Coronary artery (tissue), 2 donors: ENCODE data around the gene TMEM62.
A peak's percentile ranks its signal among the peaks of the same experiment; 100 is the strongest.

Source experiments
- DNase-seq: peaks from one replicate; pipeline ENCODE4 v3.0.0-alpha.2; 2017; ENCODE audit warnings: low spot score
- H3K27ac ChIP-seq, 2 donors: fragments of 200-600 bp; sonication (generic); one replicate each; pipeline ENCODE4 v1.5.1; 2016 to 2019
- H3K4me3 ChIP-seq: fragments of 200-600 bp; sonication (generic); 2 replicates; pipeline ENCODE4 v1.5.1; 2016; ENCODE audit warnings: mild to moderate bottlenecking, moderate library complexity
- TF ChIP-seq, protein P1 (sequence below): fragments of 200-600 bp; sonication (generic); IDR thresholded peaks from one replicate; pipeline ENCODE4 v1.5.1; 2019; ENCODE audit warnings: antibody characterized with exemption

Gene TMEM62

DNA sequence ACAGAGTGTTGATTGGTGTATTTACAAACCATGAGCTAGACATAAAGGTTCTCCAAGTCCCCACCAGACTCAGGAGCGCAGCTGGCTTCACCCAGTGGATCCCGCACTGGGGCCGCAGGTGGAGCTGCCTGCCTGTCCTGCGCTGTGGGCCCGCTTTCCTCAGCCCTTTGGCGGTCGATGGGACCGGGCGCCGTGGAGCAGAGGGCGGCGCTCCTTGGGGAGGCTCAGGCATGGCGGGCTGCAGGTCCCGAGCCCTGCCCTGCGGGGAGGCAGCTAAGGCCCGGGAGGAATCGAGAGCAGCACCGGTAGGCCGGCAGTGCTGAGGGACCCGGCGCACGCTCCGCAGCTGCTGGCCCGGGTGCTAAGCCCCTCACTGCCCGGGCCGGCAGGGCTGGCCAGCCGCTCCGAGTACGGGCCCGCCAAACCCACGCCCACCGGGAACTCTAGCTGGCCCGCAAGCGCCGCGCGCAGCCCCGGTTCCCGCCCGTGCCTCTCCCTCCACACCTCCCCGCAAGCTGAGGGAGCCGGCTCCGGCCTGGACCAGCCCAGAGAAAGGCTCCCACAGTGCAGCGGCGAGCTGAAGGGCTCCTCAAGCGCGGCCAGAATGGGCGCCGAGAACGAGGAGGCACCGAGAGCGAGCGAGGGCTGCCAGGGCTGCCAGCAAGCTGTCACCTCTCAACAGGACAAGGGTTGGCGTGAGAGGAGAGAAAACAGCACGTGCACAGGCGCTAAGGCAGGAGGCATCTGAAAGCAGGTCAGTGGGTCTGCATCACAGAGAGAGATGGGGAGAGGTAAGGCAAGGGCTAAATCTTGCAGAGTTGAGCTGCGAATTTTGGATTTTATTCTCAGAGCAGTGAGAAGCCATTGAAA is 93.3 kb downstream of the TMEM62 start:
- Histone ChIP-seq H3K4me3 (no peak overlapping the region), H3K27ac (no peak overlapping the region)
- no peak for DNase-seq
- TF ChIP-seq, protein P1, sequence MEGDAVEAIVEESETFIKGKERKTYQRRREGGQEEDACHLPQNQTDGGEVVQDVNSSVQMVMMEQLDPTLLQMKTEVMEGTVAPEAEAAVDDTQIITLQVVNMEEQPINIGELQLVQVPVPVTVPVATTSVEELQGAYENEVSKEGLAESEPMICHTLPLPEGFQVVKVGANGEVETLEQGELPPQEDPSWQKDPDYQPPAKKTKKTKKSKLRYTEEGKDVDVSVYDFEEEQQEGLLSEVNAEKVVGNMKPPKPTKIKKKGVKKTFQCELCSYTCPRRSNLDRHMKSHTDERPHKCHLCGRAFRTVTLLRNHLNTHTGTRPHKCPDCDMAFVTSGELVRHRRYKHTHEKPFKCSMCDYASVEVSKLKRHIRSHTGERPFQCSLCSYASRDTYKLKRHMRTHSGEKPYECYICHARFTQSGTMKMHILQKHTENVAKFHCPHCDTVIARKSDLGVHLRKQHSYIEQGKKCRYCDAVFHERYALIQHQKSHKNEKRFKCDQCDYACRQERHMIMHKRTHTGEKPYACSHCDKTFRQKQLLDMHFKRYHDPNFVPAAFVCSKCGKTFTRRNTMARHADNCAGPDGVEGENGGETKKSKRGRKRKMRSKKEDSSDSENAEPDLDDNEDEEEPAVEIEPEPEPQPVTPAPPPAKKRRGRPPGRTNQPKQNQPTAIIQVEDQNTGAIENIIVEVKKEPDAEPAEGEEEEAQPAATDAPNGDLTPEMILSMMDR: no peak

DNA sequence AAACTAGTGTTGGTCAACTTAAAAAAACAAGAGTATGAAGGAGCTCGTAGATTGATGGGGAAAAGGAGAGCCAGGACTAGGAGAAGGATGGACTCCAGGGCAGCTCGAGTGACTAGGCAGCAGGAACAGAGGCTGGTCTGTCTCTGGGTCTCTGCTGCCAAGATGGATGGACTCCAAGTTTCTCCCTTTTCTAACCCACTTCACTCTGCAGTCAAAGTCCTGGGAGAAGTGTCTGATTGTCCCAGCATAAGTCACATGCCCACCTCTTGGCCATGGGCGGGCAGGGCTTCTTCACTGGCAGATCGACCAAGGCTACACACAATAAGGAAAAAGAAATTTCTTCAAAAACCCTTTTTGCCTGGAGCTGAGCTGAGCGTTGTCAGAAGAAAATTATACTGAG is 96.6 kb downstream of the TMEM62 start:
- H3K27ac ChIP-seq: peak overlapping the region in 1 of 2 donors; percentile 58
- TF ChIP-seq, protein P1: no peak
- H3K4me3 ChIP-seq: no peak overlapping the region
- no peak for DNase-seq

DNA sequence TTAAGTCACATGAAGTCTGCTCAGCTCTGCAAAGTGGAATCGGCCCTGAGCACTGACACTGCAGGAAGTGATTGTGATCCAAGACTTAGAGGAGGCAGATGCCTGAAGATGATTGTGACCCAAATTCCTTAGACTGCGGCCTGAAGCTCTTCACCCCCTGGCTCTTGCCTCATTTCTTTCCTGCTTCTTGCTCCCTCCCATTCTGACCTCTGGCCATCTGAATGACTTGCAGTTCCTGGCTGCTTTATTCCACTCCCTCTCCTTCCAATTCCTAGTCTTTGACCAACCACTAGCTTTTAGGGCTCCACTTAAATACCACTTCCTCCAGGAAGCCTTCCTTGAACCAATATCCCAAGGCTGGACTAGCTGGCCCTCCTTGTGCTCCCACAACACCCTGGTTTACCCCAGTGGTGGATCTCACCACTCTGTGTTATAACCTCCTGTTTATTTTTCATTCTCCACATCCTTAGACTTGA is 97.3 kb downstream of the TMEM62 start:
- Histone ChIP-seq H3K4me3 (no peak overlapping the region), H3K27ac (peak overlapping the region in 1 of 2 donors; percentile 74)
- no peak for DNase-seq
- TF ChIP-seq, protein P1: no peak

DNA sequence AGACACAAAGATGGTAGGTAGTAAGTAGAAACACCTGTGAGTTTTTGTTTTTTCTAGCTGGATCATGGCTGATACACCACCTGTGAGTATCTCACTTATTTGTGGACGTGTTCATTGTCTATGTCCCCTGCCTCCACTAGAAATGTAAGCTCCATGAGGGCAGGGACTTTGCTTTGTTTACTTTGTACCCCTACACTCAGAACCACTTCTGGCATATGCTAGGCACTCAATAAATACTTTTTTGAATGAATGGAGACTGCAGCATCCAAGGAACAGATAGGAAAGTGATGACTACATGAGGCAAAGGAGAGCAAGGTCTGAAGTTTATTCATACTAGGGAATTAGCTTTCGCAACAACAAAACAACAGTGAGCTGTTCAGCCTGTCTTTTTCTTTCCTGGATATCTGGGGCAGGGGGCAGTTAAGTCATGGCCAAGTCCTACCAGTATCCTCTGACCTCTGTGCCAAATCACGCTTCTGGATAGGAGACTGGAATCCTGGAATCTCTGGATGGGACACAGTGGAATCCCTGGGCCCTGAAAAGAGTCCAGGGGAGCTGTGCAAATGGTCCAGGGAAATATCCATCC is 99.0 kb downstream of the TMEM62 start:
- no peak overlapping the region for H3K27ac ChIP-seq
- DNase-seq: no peak
- TF ChIP-seq, protein P1: no peak
- H3K4me3 ChIP-seq: no peak overlapping the region
